Bronchial epithelial cell (primary cell): ENCODE results near the gene FARP1. TPM values are rescaled to one million over a fixed set of nuclear protein-coding genes. Genes with fewer than 3 reads are reported as not detected.

Experiments
- DNase-seq: peaks from one replicate; pipeline ENCODE4 v3.0.0-alpha.2; 2010; ENCODE audit warnings: low read depth
- FAIRE-seq: peaks from 2 replicates; lab custom pipeline; 2011; peaks lifted over from hg19 to GRCh38; lab: Jason Lieb, UNC
- H3K27me3 ChIP-seq: 2 replicates; pipeline ENCODE4 v1.5.1; 2011; ENCODE audit warnings: low read length; ENCODE audit not compliant: control insufficient read depth, insufficient read depth
- H3K36me3 ChIP-seq: 2 replicates; pipeline ENCODE4 v1.5.1; 2011; ENCODE audit warnings: low read length; ENCODE audit not compliant: control insufficient read depth, insufficient read depth
- H3K4me3 ChIP-seq: 2 replicates; pipeline ENCODE4 v1.5.1; 2011; ENCODE audit warnings: mild to moderate bottlenecking, low read depth, low read length, control low read depth
- total RNA-seq: library from RNA; depleted of rRNA; stranded (reverse); fragments of >200 nt; gene quantifications from 2 replicates; pipeline ENCODE4 v1.2.1, GENCODE V29; 2014
- TF ChIP-seq, protein P1 (sequence below): IDR thresholded peaks from 2 replicates; pipeline ENCODE4 v1.5.1; 2011; ENCODE audit warnings: mild to moderate bottlenecking, moderate library complexity, low read length, control low read depth, inconsistent platforms; ENCODE audit not compliant: insufficient read depth, severe bottlenecking

FARP1 gene
- total RNA-seq, 1 donor from 2014 or later: 11.1 TPM

DNA sequence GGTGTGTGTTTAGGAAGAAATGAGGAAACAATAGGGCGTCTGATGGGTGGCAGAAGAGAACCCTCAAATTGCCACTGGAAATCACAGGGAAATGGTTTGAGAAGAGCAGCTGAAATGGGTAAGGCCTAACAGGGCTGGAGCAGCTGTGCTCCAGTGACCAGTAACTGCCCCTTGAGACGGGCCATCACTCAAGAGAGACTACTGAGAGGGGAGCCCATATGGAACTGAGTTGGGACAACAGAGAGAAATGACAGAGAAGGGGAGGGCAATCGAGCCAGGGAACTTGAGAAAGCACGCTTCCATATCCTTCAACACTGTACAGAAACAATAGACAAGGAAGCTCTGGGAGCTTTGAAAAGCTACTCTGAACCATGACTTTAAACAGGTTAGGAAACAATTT, 209.3 kb downstream of the FARP1 start:
- Histone ChIP-seq H3K27me3 (no peaks in the 10 kb centered on the region), H3K36me3 (no peaks in the 10 kb centered on the region), H3K4me3 (no peak overlapping the region)
- DNase-seq (no peak), FAIRE-seq (no peak)
- TF ChIP-seq, protein P1, sequence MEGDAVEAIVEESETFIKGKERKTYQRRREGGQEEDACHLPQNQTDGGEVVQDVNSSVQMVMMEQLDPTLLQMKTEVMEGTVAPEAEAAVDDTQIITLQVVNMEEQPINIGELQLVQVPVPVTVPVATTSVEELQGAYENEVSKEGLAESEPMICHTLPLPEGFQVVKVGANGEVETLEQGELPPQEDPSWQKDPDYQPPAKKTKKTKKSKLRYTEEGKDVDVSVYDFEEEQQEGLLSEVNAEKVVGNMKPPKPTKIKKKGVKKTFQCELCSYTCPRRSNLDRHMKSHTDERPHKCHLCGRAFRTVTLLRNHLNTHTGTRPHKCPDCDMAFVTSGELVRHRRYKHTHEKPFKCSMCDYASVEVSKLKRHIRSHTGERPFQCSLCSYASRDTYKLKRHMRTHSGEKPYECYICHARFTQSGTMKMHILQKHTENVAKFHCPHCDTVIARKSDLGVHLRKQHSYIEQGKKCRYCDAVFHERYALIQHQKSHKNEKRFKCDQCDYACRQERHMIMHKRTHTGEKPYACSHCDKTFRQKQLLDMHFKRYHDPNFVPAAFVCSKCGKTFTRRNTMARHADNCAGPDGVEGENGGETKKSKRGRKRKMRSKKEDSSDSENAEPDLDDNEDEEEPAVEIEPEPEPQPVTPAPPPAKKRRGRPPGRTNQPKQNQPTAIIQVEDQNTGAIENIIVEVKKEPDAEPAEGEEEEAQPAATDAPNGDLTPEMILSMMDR: no peak

DNA sequence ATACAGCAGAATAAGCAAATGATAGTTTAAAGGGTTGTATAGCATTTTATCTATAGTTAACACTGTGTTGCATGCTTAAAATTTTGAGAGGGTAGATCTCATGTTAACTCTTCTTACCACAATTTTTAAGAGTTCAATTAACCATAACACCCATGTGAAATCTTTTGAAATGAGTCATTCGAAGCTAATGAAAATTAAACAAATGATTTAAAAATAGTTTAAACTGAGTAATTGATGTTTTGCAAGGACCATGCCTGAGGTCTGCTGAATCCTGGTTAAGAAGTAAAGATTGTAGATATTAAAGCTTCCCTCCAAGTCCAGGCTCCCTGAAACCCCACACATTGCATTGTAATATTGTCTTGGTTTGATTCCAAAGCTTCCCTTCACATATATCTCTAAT, 210.9 kb downstream of the FARP1 start:
- no peak for FAIRE-seq
- H3K27me3 ChIP-seq: no peaks in the 10 kb centered on the region
- TF ChIP-seq, protein P1: no peak
- no peaks in the 10 kb centered on the region for H3K36me3 ChIP-seq
- H3K4me3 ChIP-seq: no peak overlapping the region
- peak; percentile 32 for DNase-seq

DNA sequence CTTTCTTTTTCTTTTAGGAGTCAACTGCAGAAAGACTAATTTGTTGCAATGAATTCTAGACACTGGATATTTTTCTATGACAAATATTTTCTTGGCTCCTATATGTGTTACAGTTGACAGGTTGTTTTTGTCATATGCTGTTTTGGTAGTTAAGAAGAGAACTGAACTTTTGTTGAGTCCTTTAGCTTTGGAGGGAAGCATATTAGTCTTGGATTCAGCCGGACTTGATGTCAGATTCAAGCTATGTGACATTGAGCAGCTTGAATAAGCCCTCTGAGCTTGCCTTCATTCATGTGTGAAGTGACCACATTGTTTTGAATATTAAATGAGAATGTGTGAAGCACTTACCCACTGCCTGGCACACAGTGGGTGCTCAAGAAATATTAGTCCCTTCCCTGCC, 216.0 kb downstream of the FARP1 start:
- no peaks in the 10 kb centered on the region for H3K27me3 ChIP-seq
- FAIRE-seq (no peak), DNase-seq (no peak)
- TF ChIP-seq, protein P1: no peak
- H3K36me3 ChIP-seq: no peaks in the 10 kb centered on the region
- no peak overlapping the region for H3K4me3 ChIP-seq

DNA sequence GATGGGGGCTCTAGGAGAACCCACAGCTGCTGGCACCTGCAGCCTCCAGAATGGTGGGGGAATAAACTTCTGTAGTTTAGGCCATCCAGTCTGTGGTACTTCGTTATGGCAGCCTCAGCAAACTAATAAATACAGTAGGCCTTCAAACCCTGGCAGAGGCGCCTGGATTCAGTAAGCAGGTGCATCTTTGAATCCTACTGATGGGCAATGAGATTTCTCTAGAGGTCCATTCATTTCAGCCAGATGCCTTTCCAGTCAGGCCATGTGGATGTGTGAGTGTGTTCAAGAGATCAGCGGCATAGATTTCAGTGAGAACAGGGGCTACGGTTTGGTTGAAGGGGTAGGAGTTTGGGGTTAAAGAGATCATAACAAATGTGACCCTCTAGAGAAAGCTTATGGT, 217.7 kb downstream of the FARP1 start:
- no peak for DNase-seq
- Histone ChIP-seq H3K36me3 (no peaks in the 10 kb centered on the region), H3K27me3 (no peaks in the 10 kb centered on the region), H3K4me3 (no peak overlapping the region)
- TF ChIP-seq, protein P1: no peak
- FAIRE-seq: no peak

DNA sequence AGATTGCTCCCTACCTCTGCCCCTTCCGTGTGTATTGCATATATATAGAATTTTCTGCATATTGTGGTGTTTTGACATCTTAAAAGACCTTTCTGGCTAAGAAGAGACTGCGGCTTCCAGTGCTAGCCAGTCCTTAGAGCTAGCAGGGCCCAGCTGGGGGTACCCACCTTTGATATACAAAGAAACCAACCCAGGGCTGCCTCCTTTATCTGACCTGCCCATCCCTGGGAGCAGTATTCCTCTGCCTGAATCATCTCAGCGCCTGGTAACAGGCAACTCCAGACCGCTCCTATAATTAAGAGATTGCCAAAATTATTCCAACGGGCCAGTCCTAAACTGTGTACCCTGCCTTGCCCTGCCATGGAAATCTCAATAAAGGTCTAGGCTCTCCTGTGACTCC, 220.4 kb downstream of the FARP1 start:
- DNase-seq (no peak), FAIRE-seq (no peak)
- no peaks in the 10 kb centered on the region for H3K36me3 ChIP-seq
- TF ChIP-seq, protein P1: no peak
- no peaks in the 10 kb centered on the region for H3K27me3 ChIP-seq
- H3K4me3 ChIP-seq: no peak overlapping the region

DNA sequence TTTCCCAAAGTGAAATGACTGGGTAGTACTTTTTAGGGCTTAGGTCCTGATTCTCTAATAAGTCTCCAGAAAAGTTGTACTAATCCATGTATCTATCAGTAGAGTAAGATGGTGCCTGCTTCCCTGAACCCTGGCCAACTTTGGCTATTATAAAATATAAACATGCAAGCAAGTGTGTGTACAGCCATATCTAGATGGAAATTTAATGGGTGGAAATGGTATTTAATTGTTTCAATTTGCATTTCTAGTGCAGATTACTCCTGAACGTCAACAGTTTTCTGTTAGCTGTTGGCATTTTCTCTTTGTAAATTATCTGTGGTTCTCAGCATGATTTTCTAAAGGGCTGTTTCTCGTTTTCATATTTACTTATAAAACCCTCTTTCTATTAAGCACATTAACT, 221.3 kb downstream of the FARP1 start:
- TF ChIP-seq, protein P1: no peak
- Histone ChIP-seq H3K36me3 (no peaks in the 10 kb centered on the region), H3K27me3 (no peaks in the 10 kb centered on the region), H3K4me3 (no peak overlapping the region)
- DNase-seq (no peak), FAIRE-seq (no peak)
